Epithelial cell of esophagus (primary cell): ENCODE data around the gene TK1.
A peak's percentile ranks its signal among the peaks of the same experiment; 100 is the strongest.

Experiments used
- DNase-seq: peaks from one replicate; pipeline ENCODE4 v3.0.0; 2010; ENCODE audit warnings: low read depth
- H3K4me3 ChIP-seq: 2 replicates; pipeline ENCODE4 v1.5.1; 2011; ENCODE audit warnings: mild to moderate bottlenecking, low read length, control low read depth
- TF ChIP-seq, protein P1 (sequence below): IDR thresholded peaks from 2 replicates; pipeline ENCODE4 v1.5.1; 2011; ENCODE audit warnings: low read depth, mild to moderate bottlenecking, low read length, control low read depth, inconsistent platforms; ENCODE audit not compliant: insufficient read depth; ENCODE audit errors: missing control alignments

Gene TK1

DNA sequence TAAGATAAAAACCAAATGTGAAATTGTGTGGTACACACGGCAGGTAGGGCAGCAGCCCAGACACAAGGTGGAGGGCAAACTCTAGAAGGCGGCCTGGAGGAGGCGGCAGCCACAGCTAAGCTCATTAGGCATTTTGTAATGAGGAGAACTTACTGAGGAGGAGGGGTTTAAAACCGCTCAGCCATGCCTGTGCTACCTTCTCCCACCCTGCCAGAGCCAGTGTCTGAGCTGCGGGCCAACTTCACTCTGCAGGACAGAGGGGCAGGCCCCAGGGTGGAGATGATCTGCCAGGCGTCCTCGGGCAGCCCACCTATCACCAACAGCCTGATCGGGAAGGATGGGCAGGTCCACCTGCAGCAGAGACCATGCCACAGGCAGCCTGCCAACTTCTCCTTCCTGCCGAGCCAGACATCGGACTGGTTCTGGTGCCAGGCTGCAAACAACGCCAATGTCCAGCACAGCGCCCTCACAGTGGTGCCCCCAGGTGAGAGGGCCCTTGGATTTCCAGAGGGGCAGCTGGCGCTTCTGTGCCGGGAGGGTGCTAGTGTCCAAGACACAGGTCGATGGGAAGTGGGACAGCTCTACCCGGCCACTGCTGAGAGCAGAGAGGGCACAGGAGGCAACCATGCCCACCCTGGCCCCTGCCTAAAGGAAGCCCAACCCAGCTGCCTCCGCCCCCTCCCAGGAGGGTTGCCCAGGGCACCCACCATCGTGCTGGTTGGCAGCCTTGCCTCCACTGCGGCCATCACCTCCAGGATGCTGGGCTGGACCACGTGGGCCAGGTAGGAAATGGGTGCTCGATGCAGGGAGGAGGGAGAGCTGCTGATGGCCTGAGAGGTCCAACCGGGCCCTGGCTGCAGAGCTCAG, 22.7 kb downstream of the TK1 start:
- no peak for DNase-seq
- H3K4me3 ChIP-seq = no peak overlapping the region
- TF ChIP-seq, protein P1, sequence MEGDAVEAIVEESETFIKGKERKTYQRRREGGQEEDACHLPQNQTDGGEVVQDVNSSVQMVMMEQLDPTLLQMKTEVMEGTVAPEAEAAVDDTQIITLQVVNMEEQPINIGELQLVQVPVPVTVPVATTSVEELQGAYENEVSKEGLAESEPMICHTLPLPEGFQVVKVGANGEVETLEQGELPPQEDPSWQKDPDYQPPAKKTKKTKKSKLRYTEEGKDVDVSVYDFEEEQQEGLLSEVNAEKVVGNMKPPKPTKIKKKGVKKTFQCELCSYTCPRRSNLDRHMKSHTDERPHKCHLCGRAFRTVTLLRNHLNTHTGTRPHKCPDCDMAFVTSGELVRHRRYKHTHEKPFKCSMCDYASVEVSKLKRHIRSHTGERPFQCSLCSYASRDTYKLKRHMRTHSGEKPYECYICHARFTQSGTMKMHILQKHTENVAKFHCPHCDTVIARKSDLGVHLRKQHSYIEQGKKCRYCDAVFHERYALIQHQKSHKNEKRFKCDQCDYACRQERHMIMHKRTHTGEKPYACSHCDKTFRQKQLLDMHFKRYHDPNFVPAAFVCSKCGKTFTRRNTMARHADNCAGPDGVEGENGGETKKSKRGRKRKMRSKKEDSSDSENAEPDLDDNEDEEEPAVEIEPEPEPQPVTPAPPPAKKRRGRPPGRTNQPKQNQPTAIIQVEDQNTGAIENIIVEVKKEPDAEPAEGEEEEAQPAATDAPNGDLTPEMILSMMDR = no peak

DNA sequence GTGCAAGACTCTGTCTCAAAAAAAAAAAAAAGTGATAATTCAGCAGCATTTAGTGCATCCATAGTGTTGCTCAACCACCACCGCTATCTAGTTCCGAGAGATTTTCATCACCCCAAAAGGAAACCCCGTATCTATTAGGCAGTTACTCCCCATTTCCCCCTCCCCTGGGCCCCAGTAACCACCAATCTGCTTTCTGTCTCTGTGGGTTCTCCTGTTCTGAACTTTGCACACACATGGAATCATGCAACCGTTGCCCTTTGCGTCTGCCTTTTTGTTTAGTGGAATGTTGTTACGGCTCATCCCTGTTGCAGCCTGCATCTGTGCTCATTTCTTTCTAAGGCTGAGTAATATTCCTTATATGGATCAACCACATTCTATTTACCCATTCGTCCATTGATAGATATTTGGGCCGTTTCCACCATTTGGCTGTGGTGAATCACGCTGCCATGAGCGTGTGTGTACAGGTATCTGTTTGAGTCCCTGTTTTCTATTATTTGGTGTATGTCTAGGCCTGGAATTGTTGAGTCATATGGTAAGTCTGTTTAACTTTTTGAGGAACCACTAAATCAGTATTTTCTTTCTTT, 27.2 kb downstream of the TK1 start:
- TF ChIP-seq, protein P1 = no peak
- DNase-seq = peak; percentile 99
- no peak overlapping the region for H3K4me3 ChIP-seq

DNA sequence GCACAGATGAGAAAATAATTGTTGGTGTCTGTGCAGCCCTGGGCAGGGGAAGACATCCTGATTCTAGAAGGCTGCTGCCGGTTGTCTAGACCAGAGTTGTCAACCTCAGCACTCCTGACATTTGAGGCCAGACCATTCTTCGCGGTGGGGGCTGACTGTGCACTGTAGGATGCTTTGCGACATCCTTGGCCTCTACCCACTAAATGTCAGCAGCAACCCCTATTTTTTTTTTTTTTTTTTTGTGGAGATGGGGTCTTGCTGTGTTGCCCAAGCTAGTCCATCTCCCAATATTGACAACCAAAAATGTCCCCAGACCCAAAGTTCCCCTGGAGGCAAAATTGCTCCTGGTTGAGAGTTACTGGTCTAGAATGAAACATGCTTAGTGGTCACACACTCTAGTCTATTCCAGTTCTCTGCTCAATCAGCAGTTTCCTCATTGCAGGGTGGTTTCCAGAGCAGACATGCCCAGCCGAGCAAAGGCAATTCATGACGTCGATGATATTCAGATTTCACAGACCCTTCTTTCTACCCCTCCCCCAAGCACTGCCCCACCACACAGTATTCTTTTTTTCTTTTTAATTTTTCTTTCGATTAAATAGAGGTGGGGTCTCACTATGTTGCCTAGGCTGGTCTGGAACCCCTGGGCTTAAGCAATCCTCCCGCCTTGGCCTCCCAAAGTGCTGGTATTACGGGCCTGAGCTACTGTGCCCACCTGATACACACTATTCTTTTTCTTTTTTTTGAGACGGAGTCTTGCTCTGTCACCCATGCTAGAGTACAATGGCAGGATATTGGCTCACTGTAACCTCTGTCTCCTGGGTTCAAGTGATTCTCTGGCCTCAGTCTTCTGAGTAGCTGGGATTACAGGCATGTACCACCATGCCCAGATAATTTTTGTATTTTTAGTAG, 31.7 kb downstream of the TK1 start:
- TF ChIP-seq, protein P1 = no peak
- no peak overlapping the region for H3K4me3 ChIP-seq
- DNase-seq = peak; percentile 88

DNA sequence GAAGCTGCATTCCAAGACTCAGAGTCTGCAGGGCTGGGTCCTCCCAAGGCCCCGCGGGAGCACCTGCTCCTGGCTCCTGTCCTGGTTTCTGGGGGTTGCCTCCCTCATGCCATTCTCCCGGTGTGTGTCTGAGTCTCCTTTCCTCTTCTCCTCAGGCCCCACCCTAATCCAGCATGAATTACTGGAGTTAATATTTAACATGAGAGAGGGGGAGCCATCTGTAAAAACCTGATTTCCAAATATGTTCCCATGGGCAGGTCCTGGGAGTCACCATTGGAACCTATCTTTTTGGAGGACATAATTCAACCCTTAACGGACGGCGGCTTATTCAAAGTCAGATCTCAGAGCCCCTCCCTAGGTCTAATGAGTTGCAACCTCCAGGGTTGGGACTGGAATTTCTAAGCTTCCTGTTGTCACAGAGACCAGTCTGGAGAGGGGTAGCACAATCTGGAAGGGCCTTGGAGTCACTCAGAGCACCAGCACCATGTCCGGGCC, 35.3 kb downstream of the TK1 start:
- no peak overlapping the region for H3K4me3 ChIP-seq
- TF ChIP-seq, protein P1 = no peak
- DNase-seq = peak; percentile 96

DNA sequence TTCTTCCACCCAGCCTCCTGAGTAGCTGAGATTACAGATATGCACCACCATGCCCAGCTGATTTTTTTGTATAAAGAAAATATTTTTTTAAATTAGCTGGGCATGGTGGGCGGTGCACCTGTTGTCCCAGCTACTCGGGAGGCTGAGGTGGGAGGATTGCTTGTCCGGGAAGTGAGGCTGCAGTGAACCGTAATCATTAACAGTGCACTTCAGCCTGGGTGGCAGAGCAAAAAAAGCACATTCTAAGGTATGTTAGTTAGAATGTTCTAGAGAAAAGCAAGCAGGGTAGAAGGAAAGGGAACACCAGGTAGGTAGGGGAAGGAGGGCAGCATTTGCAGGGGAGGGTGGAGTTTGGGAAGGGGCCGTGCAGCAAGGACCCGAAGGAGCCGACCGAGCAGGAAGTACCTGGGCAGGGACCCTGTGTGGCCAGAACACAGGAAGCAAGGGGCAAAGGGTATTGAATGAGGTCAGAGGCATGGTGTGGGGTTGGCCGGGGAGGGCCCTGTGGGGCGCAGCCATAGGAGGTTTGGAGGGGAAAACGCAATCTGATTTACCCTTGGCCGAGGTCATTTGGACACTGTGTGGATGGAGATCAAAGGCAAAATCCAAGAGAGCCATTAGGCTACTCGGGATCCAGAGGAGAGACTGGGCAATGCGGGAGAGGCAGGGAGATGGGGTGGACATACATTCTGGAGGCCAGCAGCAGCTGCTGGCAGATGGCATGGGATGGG, 38.4 kb downstream of the TK1 start:
- TF ChIP-seq, protein P1 = no peak
- no peak overlapping the region for H3K4me3 ChIP-seq
- no peak for DNase-seq
